Left lung (tissue), 10 donors: ENCODE results near the gene FBXW12. TPM values are rescaled to one million over a fixed set of nuclear protein-coding genes. Genes with fewer than 3 reads are reported as not detected.

Source experiments
- ATAC-seq: fragments of 200-7000 bp; cut with Tn5 transposase; one replicate; pipeline ENCODE4 v1.9.1; 2020; ENCODE audit warnings: moderate library complexity
- DNase-seq, 4 donors: peaks; one replicate each; pipeline ENCODE4 v3.0.0-alpha.2; 2013 to 2020
- H3K27ac ChIP-seq, 2 donors: fragments of 200-600 bp; sonication (generic) in 1 of 2; one replicate each; pipeline versions ENCODE4 v1.5.0 to v1.8.0; 2020 to 2021
- H3K27me3 ChIP-seq, 2 donors: fragments of 200-600 bp; sonication (generic) in 1 of 2; one replicate each; pipeline versions ENCODE4 v1.5.0 to v1.8.0; 2020 to 2021
- H3K36me3 ChIP-seq, 2 donors: fragments of 200-600 bp; sonication (generic) in 1 of 2; one replicate each; pipeline versions ENCODE4 v1.5.0 to v1.8.0; 2020 to 2021
- H3K4me1 ChIP-seq, 2 donors: fragments of 200-600 bp; one replicate each; pipeline ENCODE4 v1.8.0; 2021
- H3K4me3 ChIP-seq, 2 donors: fragments of 200-600 bp; sonication (generic) in 1 of 2; one replicate each; pipeline versions ENCODE4 v1.5.0 to v1.8.0; 2020 to 2021; ENCODE audit warnings: mild to moderate bottlenecking in 1 of 2
- H3K9me3 ChIP-seq, 2 donors: fragments of 200-600 bp; sonication (generic) in 1 of 2; one replicate each; pipeline versions ENCODE4 v1.5.0 to v1.8.0; 2020 to 2021
- CTCF ChIP-seq, 2 donors: fragments of 200-600 bp; sonication (generic) in 1 of 2; IDR thresholded peaks; one replicate each; pipeline versions ENCODE4 v1.5.0 to v1.8.0; 2021; ENCODE audit warnings: antibody characterized with exemption in 2 of 2
- intact Hi-C, 2 donors: fragments of 100-400 bp; cut with DNase I; formaldehyde crosslinking; loops; one replicate each; pipeline versions ENCODE4 v1.11.2 to v1.14.2; 2022
- polyA plus RNA-seq, 6 donors: library from polyadenylated mRNA; unstranded; fragments of 120-200 nt; gene quantifications; one replicate each; pipeline ENCODE4 v1.2.1, GENCODE V29; 2013; ENCODE audit not compliant: insufficient read length in 6 of 6
- total RNA-seq, 2 donors: library from RNA; stranded (reverse); fragmentation: NEBNext Ultra II Directional; extraction: Animal tissue kit (Norgen Biotek cat#: 25700); gene quantifications; one replicate each; pipeline ENCODE4 v1.2.1, GENCODE V29; 2021
- donor health status: DM: no; HTN: yes; CAD: no.
- donor health status: DM: no; HTN: no; CAD: no.

The FBXW12 gene
- total and polyA plus RNA-seq, 8 donors, result 0.24 to 0.44 (median 0.37) TPM; not detected in 2

DNA sequence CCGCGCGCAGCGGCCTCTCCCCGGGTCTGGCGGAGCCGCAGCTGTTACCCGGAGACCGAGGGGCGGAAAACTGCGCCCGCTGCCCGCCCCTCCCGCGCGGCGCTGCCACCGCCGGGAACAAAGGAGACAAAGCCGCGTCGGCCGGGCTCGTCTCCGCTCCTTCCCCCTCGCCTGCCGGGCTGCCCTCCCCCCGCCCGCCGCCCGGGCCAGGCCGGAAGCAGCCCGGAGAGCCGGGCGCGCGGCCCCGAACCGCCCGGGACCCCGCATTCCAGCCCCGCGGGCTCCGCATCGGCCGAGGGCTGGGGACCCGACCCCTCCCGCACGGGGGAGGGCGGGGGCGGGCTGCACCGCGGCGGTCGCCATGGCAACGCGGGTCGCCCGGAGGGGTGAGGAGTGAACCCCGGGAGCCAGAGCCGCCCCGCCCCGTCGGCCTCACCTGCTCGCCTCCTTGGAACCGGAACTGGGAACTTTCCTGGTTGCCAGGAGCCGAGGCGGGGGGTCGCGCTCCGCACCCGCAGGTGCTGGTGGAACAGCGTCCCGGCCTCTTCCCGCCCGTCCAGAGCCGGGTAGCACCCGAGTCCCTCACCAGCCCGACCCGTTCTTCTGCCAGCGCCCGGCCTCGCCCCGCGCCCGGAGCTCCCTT lies 57.4 kb downstream of the FBXW12 start:
- peak; percentile 51 to 92 (median 72) for DNase-seq
- Histone ChIP-seq H3K4me3 (peak overlapping the region; percentile 67 to 68), H3K9me3 (no peaks in the 10 kb centered on the region), H3K36me3 (peaks cover 0 to 18% of the 10 kb centered on the region in 2 donors), H3K27ac (peak overlapping the region; percentile 77 to 87), H3K4me1 (peaks cover 34 to 50% of the 10 kb centered on the region in 2 donors), H3K27me3 (peaks cover 0 to 14% of the 10 kb centered on the region in 2 donors)
- peak; percentile 55 for ATAC-seq
- intact Hi-C loops, result no loop called here
- TF ChIP-seq CTCF (IDR thresholded peaks at IDR 0.05), result no peak

- Histone ChIP-seq H3K9me3 (no peaks in the 10 kb centered on the region), H3K36me3 (peaks cover 0 to 18% of the 10 kb centered on the region in 2 donors), H3K4me3 (peak within 1 kb of the TSS; percentile 67 to 68), H3K27ac (peak within 1 kb of the TSS; percentile 77 to 87), H3K4me1 (peaks cover 36 to 45% of the 10 kb centered on the region in 2 donors), H3K27me3 (peaks cover 0 to 14% of the 10 kb centered on the region in 2 donors)
- intact Hi-C loops, result no loop called here
- peak in 3 of 4 donors; percentile 67 to 92 (median 87) for DNase-seq
- peak; percentile 68 for ATAC-seq
- TF ChIP-seq CTCF (IDR thresholded peaks at IDR 0.05), result no peak
Measured at GRCh38 chr3:48429960-48430707, 58.1 kb downstream of the FBXW12 start, which contains the start of gene PLXNB1. PLXNB1 (minus strand) TSS chr3:48430086; CDS start chr3:48424611, 5,475 bp downstream.

- peak overlapping the region in 1 of 2 donors; percentile 64 for H3K27ac ChIP-seq
- no peak overlapping the region for H3K4me3 ChIP-seq
- ATAC-seq (no peak), DNase-seq (no peak)
- intact Hi-C loops, result no loop called here
- H3K4me1 ChIP-seq, result peaks cover 32 to 44% of the 10 kb centered on the region in 2 donors
- H3K36me3 ChIP-seq, result peaks cover 0 to 18% of the 10 kb centered on the region in 2 donors
- H3K27me3 ChIP-seq, result peaks cover 0 to 14% of the 10 kb centered on the region in 2 donors
- no peak for TF ChIP-seq CTCF (IDR thresholded peaks at IDR 0.05)
- H3K9me3 ChIP-seq, result no peaks in the 10 kb centered on the region
Measured at GRCh38 chr3:48430708-48431101, 58.7 kb downstream of the FBXW12 start.

GRCh38 chr3:48431224-48432029 lies 59.4 kb downstream of the FBXW12 start:
- Histone ChIP-seq H3K4me1 (peaks cover 26 to 46% of the 10 kb centered on the region in 2 donors), H3K4me3 (no peak overlapping the region), H3K9me3 (no peaks in the 10 kb centered on the region), H3K27ac (no peak overlapping the region), H3K27me3 (peaks cover 0 to 14% of the 10 kb centered on the region in 2 donors), H3K36me3 (peaks cover 0 to 18% of the 10 kb centered on the region in 2 donors)
- intact Hi-C loops, result no loop called here
- TF ChIP-seq CTCF (IDR thresholded peaks at IDR 0.05), result no peak
- DNase-seq (no peak), ATAC-seq (no peak)
